HG03108 (cell line): ENCODE results near the gene SIAH3.

Experiments used
- ATAC-seq: cut with Tn5 transposase; IDR thresholded peaks from one replicate; pipeline ENCODE4 v1.9.1; 2021; ENCODE audit warnings: moderate library complexity; ENCODE audit not compliant: unreplicated experiment

SIAH3 gene

DNA sequence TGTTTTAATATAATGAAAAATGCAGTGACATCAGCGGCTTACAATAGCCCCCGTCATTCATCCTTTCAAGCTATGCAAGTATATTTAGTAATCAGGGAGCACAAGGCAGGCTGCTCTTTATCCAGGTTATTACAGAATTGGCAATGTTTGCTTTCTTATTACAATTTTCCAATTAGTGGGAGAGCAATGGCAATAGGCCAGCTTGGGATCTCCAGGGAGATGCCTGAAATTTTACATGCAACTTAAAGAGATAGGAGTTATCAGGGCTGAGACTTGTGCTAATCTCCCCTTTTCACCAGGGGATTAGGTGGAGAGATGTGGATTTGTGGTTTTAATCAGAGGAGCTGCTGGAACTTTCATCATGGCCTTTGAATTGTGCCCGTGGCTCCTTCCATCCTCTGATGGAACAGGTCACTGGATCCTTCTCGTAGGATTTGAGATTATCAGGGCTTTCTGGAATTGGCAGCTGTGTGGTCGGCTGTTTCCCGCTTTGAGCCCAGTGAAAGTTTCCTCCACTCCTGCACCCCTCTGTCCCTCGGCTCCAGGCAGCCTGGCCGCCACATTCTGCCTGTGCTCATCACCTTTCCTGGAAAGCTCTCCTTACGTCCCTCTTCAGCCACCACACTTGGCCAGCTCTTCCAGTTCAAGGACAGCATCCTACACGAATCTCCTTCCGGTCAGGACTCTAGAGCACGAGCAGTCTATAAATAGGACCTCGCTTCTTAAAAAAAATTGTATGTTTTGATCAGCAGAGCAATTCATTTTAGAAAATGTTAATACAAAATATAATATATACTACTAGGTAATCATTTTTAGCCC lies 102.4 kb downstream of the SIAH3 start:
- no peak for ATAC-seq

DNA sequence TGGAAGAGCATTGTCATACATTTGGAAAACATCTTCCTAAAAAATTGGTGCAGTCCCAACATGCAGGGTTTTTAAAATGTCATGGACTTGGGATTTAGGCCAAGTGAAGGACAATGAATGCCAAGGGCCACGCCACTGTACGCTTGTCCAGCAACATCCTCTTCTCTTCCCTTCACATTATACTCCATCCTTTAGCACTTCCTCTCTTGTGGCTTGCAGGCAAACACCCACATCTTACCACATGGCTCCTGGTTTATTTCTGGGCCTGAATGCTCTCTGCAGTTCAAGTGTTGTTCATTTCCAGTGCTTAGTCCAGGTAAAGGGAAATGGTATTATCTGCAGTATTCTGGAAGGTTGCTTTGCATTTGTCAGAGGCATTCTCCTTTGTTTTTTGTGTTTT lies 104.5 kb downstream of the SIAH3 start:
- no peak for ATAC-seq

DNA sequence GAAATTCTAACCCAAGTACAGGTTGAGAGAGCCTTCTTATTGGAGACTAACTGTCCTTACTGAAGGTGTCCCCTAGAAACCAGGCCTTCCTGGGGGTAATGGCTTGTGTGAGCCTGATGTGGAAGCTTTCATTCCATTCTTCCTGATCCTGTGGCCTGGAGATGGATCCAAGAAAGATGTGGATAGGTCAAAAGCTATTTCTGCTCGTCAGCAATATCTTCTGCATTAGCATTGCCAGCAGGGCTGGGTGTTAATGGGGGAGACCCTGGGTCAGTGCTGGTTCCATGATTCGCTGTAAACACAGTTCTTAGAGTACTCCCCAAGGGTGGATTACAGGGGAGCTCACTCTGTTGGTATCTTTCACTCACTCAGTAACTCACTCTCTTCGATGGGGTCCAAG lies 106.6 kb downstream of the SIAH3 start:
- no peak for ATAC-seq

DNA sequence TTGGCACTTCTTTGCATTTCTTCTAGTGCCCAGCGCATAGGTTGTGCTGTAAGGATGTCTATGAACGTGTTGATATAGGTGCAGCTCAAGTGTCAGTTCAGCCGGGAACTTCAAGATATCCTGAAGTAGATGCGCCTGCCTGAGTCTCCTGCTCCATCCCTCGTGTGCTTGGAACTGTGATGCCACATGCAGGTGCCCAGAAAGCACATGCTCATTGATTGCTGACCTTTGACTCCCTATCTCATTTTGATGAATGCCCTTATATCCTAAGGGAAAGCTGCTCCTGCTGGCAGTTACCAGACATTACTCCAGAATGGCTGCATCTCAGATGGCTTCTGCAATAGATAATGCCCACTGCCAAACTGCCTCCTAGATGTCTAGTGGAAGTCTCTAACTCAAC lies 108.6 kb downstream of the SIAH3 start:
- no peak for ATAC-seq

DNA sequence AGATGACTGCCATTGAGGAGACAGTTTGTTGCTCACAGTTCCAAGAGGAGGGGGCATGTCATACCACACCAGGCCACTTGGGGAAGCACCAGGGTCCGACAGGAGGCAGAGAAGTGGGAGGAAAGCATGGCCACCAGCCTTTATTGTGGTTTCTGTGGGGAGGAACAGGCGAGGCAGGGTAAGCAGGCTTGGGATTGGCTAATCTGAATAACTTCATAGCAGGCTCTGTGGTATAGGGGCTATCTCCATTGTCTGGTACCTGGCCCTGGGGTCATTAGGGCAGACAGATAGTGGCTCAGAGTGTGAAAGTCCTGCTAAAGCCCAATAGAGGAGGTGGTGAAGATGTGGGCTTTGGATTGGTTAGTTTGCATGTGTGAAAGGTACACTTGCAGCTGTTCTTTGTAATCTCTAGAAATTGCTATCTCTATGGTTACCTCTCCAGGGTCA lies 114.0 kb downstream of the SIAH3 start:
- ATAC-seq: no peak

DNA sequence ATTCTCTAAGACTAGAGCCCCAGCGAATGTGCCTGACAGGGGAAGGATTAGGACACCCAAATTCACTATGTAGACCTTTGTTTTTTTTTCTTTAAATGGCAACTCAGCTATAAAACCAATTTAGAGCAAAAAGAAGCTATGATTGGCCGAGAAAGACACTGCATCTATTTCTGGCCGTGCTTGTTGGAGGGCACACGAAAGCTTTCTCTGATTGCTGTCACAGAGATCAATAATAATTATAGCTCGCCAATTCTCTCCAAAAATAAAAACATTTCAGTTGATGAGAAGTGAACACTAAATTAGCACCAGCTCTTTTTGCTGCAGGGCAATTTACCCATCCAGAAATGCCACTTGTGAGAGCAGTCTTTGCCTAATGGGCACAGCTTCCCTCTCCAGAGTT lies 118.2 kb downstream of the SIAH3 start:
- ATAC-seq: no peak

DNA sequence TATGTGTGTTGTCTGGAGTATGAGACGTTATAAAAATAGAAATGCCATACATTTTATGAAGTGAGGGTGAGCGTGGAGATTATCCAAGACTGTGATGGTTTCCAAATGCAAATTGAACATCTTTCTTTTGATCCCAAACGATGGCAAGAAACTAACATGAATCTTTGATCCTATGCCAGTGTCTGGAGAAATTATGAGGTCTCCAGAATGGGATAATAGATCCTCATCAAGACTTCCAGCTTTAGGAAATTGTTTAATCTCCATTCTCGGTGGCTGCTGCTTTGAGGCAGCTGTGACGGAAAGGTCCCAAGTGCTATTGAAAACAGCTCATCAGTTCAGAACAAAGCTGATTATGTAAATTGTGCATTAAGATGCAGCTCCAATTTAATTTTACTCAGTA lies 118.6 kb downstream of the SIAH3 start:
- ATAC-seq: no peak

DNA sequence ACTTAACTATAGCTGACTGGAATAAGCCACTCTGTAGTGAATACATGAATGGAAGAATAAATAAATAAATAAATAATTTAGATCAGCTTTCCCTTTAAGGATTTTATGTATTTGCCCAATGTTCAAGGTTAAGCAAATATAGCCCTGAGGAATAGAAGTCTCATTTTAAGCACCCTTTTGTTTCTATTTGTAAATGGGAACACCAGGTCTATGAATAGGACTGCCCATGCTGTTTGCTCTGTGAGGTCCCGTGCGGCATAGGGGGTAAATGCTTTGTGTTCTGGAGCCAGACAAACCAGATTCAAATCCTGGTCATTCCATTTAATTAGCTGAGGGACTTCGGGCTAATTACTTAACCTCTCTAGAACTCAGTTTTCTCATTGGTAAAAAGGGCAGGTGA lies 120.1 kb downstream of the SIAH3 start:
- no peak for ATAC-seq

DNA sequence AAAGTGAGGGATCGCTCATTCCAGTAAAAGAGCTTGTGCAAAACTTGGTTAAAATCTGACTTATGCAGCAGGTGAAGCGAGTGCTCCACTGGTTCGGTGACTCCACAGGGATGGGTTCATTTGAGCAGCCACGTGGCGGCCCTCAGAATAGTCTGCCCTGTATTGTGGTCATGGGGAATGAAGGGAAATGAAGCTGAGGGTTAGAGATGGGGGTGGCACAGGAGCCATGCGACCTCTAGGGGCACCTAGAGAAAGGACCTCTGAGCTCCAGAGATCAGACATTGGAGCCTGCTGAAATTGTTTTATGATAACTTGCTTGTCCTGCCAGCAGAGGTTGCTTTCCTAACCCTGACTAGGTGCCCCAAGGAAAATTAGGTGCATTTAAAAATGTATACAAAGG lies 122.8 kb downstream of the SIAH3 start:
- peak; percentile 63 for ATAC-seq
